RKO (cell line): ENCODE measurements around the gene USP15.

Experiments used
- DNase-seq: peaks from one replicate; pipeline ENCODE4 v3.0.0-alpha.2; 2016; ENCODE audit warnings: low spot score

Gene USP15

DNA sequence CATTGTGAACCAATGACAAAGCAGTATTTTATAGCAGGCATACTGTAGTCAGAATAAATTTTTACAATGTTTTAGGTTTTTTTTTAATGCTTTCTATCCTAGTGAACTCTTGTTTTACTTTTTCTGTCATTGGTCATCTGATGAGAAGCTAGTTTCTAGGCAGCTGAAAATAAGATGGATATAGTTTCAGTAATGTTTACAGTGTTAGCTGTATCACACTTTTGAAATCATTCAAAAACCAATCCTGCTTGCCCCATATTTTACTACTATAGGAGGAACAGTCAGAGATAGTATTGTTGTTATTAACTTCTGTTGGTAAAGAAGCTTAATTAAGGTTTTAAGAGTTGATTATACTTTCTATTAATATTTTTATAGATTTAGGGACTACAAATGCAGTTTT, 24.5 kb downstream of the USP15 start:
- DNase-seq, result no peak

DNA sequence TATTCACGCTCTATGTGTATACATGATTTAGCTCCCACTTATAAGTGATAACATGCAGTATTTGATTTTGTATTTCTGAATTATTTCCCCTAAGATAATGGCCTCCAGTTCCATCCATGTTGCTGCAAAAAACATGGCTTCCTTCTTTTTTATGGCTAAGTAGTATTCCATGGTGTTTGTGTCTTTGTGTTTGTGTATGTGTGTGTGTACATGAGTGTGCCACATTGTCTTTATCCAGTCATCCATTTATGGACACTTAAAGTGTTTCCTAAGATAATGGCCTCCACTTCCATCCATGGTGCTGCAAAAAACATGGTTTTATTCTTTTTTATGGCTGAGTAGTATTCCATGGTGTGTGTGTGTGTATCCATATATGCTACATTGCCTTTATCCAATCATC, 25.1 kb downstream of the USP15 start:
- DNase-seq, result no peak

- DNase-seq, result no peak
Measured at GRCh38 chr12:62288328-62288727, 28.1 kb downstream of the USP15 start.

DNA sequence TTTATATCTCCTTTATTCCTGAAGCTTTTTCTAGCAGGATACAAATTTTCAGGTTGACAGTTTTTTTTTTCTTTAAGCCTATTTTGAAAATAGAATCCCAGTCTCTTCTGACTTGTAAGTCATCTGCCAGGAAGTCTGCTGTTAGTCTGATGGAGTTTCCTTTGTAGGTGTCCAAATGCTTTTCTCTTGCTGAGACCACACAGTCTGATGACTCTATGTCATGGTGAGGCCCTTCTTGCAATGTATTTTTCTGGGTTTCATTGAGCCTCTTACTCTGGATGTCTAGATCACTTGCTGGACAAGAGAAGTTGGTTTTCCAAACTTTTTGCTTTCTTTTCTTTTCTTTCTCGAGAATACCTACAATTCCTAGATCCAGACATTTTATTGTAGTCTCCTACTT, 30.6 kb downstream of the USP15 start:
- no peak for DNase-seq

- DNase-seq, result peak; percentile 21
Measured at GRCh38 chr12:62291864-62292760, 31.9 kb downstream of the USP15 start.

DNA sequence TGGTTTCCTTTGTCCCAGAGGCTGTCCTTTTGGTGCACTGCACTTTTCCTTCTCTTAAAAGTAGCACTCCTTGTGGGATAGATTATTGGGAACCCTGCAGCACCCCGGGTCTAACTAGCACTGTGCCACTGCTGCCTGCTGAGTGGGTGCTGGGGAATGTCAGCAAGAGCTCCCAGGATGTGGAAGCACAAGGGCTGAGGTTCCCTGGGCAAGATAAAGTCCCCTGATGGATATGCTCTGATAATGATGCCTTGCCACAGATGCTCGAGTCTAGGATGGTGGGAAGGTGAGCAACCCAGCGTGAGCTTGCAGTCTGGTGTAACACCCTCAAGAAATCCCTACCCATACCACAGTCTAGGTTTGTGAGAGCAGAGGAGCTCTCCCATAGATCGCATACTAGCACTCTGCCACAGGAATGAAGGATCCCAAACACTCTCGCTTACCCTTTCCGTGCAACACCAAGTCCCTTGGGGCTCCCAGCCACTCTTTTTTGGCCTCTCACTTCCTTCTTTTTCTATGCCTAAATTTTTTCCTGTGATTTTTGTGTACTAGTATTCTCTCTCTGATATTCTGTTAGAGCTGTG, 32.6 kb downstream of the USP15 start:
- no peak for DNase-seq

GRCh38 chr12:62294378-62294777, 34.2 kb downstream of the USP15 start:
- DNase-seq, result no peak

DNA sequence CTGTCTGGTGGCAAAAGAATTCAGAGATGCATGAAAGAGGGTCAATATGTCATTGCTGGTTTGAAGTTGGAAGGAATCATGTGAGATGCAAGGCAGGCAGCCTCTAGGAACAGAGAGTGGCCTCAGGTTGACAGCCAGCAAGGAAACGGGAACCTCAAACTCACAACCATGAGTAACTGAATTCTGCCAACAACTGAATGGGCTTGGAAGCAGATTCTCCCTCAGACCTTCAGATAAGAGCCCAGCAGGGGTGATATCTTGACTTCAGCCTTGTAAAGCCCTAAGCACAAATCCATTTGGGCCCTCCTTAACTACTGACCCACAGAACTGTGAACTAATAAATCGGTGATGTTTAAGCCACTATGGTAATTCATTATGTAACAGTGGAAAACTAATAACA, 35.8 kb downstream of the USP15 start:
- DNase-seq, result no peak

DNA sequence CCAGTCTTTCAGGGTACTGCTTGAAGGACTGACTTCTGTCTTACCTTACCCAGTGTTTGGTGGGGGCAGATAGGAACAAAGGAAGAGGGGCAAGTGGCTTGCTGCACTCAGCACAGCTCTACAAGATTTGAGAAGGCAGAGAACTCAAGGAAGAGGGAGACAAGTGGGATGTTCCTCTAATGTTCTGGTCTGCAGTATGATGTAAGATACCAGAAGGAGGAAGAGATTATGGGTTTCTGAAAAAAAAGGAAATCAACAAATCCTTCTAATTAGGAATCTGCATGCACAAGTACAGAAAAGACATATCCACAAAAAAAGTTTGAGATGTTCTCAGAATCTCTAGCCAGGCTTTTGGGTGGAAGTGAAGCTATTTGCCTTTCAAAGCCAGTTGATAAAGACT, 37.1 kb downstream of the USP15 start:
- DNase-seq, result no peak

DNA sequence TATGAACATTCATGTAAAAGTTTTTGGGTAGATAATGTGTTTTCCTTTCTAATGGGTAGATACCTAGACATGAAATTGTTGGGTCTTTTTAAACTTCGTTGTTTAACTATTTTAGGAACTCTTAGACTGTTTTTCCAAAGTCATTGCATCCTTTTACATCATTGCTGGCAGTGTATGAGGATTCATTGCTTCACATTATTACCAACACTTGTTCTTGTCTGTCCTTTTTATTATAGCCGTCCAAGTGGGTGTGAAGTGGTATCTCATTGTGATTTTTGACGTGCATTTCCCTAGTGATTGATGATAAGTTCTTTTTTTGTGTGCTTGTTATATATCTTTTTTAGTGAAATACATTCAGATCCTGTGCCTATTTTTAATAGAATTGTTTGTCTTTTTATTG, 39.4 kb downstream of the USP15 start:
- DNase-seq, result no peak

DNA sequence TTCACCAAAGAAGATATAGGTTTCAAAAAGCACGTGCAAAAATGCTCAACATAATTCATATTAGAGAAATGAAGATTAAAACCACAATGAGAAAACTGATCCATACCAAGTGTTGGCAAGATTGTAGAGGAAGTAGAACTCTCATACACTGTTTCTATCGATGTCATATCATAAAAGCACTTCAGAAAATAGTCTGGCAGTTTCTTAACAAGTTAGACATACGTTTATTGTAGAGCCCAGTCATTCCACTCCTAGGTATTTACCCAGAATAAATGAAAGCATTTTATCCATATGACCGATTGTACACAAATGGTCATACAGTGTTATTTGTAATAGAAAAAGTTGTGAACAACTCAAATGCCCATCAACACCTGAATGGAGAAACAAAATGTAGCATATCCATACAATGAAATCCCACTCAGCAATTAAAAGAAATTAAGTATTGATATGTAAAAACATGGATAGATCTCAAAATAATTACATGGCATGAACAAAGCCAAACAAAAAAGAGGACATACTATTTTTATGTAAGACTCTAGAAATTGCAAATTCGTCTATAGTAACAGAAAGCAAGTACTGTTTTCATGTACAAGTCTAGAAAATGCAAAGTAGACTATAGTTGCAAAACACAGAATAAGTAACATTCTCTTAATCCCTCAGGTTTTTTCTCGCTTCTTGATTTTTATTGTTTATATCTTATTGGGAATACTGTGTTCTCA, 41.0 kb downstream of the USP15 start:
- DNase-seq, result no peak

- DNase-seq, result no peak
Measured at GRCh38 chr12:62301799-62302133, 41.6 kb downstream of the USP15 start.

DNA sequence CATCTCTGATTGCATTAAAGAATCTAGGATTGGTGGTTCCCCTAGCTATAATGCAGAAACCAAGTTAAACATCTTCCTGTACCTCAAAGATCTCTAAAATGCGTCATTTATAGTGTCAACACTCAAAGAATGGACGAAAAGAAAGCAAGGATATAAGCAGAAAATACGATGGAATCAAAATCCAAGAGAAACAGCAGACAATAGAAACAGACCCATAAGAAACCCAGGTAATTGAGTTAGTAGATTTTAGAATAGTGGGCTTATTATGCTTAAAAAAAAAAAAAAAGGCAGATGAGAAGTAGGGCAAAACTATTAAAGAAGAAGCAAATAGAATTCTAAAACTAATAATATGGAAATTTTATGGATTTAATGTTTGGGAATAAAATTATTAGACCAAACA, 44.4 kb downstream of the USP15 start:
- DNase-seq, result no peak

DNA sequence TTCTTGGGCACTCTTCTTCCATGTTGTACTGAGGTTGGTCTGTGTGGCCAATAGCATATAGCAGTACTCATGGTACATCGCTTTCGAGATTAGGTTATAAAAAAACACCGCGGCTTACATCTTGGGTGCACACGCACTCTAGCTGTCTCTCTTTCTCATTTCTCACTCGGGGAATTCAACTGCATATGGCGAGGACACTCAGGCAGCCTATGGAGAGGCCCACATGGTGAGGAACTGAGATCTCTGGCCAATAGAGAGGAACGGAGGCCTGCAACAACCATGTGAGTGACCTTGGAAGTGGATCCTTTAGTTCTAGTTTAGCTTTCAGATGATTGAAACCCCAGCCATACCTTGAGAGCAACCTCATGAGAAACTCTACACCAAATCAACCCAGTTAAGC, 45.6 kb downstream of the USP15 start:
- DNase-seq, result no peak

DNA sequence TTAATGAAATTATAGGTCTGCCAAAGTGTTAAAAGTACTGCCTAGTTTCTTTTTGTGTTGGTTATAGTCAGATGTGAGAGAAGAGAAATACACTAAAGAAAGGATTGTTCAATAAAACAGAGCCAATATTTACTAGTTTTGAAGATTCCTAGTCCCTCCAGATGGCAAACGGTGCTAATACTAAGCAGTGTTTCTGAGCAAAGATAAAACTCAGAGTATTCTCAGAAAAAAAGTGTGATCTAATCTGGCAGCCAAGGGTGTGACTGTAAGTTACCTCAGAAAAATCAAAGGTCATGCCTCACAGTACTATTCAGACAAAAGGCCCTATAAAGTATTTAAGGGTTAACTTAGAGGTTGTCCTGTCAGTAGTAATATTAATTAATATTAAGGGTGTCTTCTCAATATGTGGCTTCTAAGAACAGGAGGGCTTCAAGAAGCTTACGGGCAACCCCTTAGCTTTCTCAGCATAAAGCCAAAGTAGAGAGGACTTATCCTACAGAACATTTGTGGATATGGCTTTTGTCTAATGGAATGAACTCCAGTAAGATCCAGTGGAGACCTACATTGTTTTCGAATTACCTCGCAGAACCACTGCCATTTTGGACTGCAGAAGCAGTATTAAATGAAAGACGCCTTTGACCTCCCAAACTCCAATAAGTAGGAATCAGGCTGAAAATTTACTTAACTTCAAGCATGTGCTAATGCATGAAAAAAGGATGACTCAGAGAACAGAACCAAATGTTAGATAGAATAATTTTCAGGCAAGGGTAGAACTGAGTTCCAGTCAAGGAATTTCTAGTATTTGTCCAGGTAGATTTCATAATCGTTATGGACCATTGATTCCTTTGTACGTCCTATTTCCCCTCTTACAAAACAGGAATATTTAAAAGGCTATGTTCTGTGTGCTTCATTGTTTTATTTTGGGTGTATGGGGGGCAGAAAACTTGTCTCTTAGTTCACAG, 46.6 kb downstream of the USP15 start:
- DNase-seq, result no peak

- no peak for DNase-seq
Measured at GRCh38 chr12:62308201-62308600, 48.0 kb downstream of the USP15 start.

- DNase-seq, result no peak
Measured at GRCh38 chr12:62313727-62314380, 53.6 kb downstream of the USP15 start.

- DNase-seq, result no peak
Measured at GRCh38 chr12:62317017-62317416, 56.8 kb downstream of the USP15 start.

DNA sequence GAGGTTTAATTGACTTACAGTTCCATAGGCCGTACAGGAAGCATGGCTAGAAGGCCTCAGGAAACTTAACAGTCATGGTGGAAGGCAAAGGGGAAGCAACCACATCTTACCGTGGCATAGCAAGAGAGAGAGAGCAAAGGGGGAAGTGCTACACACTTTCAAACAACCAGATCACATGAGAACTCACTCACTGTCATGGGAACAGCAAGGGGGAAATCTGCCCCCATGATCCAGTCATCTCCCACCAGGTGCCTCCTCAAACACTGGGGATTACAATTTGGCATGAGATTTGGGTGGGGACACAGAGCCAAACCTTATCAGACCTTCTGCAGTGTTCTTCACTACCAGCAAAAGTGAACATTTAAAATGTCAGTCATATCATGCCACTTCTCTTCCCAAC, 58.9 kb downstream of the USP15 start:
- DNase-seq, result no peak

DNA sequence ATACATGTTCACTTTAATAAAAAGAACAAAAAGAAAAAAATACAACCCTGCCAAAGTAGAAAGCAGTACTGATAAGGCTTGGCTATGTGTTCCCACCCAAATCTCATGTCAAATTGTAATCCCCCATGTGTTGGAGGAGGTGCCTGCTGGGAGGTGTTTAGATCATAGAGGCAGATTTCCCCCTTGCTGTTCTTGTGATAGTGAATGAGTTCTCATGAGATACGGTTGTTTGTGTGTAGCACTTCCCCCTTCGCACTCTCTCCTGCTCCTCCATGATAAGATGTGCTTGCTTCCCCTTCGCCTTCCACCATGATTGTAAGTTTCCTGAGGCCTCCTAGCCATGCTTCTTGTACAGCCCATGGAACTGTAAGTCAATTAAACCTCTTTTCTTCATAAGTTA, 59.9 kb downstream of the USP15 start:
- no peak for DNase-seq

DNA sequence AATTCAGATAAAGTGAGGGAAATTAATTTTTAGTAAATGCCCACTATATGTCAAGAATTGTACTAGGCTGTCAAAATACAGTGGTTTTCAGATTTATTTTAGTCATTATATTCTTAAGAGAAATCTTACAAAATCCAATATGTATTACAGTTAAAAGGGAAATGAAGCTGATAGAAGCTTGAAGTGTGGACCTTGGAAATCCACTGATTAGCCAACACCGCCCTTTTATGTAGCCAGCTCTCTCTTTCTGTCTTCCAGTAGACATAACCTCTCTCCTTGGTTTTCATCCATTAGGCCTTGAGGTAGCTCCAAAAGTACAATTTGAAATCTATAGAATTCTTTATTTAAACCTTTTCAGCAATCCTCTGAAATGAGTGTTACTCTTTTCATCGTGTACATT, 63.2 kb downstream of the USP15 start:
- no peak for DNase-seq
